Stimulated activated CD8-positive, alpha-beta memory T cell treated with anti-CD3 and anti-CD28 coated beads, Interleukin-15, amount 100 ng/mL, for 4 hours (primary cell): Measurements from ENCODE around the gene CD55.

Experiments used
- DNase-seq, 2 donors: peaks; one replicate each; pipeline ENCODE4 v3.0.0-alpha.2; 2020; ENCODE audit warnings: low read depth in 2 of 2

Gene CD55

GRCh38 chr1:207362962-207363860, 41.7 kb downstream of the CD55 start:
- DNase-seq, result no peak

DNA sequence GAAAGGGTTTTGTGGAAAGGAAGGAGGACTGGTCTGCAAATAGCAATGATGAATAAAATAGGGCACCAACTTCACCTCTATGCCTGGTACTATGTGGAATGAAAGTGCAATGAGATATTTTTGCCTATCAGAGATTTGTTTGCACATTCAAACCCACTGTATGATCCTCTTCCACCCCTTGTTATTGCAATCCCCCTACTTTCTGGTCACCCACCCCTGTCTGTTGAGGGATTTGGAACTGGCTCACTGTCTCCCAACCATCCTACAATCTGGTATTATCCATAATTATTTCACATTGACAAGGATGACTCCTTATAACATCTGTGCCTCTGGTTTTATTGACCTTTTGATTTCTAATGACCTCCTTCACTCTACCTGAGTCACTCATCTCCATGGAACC, 42.4 kb downstream of the CD55 start:
- DNase-seq, result no peak

DNA sequence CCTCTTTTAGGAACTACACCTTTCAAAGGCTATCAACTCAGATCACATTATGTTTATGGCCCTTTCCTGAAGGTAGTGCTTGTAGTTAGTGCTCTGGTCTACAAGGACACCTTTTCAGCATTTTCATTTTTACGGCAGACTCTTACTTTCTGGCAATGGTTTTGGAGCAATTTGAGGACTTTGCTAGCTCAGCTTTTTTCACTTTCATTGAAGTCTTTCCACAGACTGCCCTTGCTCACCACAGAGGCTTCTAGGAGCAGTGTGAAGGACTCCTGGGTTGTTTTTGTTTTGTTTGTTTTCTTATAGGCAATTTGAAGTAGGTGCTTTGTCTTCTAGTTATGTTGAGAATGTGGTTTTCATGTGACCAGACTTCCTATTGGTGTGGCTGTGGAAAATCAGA, 43.1 kb downstream of the CD55 start:
- DNase-seq, result no peak

GRCh38 chr1:207365063-207365462, 43.6 kb downstream of the CD55 start:
- DNase-seq, result no peak

DNA sequence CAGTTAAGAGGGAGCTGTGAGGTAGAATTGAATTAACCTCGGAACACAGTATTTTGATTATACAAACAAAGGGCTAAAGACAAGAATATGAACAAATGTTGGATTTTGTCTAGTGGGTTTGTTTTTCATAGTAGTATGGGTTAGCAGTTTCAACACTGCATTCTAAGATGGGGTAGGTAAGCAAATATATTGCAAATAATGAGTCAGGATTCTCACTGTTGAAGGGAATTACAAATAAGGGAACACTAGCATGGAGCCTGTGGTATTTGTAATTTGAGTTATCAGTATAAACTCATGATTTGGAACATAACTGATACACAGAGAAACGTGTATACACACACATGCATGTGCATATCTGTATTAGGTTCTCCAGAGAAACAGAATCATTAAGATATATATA, 44.5 kb downstream of the CD55 start:
- no peak for DNase-seq

DNA sequence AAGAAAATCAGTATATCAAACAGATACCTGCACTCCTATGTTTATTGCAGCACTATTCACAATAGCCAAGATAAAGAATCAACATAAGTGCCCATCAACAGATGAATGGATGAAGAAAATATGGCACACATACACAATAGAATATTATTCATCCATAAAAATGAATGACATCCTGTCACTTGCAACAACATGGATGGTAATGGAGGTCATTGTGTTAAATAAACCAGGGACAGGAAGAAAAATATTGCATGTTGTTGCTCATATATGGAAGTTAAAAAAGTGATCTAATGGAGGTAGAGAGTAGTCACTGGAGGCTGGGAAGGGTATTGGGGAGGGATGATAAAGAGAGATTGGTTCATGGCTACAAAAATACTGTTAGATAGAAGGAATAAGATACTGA, 67.2 kb downstream of the CD55 start:
- DNase-seq, result no peak

DNA sequence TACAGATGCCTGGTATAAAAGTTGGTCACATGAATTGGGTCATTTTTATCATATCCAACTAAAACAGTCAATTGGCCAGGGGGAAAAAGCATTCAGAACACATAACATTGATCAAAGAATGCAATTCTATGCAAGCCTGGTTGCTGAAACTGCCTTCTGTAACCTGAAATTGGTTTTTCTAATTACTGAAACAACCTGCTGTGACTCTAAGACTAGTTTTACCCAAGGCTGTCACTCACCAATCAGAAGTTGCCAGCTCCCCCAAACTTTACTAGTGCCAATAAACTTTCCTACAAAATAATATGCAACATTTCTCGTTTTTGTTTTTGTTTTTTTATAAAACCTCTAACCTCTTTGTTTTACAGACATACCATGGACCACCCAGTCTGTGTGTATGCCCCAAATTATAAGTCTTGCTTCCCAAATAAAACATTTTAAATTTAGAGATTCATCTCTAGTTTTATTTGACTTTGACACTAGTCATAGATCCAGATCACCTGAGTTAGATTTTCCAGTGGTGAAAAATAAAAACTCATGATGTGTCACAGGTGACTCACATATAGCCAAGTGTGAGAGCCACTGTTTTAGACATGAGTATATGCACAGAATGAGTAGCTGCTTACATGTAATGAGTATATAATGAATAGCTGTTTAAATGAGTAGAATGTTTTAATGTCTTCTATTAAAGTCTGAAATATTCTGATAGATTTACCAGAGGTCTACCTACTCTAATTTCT, 68.4 kb downstream of the CD55 start:
- no peak for DNase-seq

- DNase-seq, result no peak
Observed at GRCh38 chr1:207393610-207394009, 72.1 kb downstream of the CD55 start.

DNA sequence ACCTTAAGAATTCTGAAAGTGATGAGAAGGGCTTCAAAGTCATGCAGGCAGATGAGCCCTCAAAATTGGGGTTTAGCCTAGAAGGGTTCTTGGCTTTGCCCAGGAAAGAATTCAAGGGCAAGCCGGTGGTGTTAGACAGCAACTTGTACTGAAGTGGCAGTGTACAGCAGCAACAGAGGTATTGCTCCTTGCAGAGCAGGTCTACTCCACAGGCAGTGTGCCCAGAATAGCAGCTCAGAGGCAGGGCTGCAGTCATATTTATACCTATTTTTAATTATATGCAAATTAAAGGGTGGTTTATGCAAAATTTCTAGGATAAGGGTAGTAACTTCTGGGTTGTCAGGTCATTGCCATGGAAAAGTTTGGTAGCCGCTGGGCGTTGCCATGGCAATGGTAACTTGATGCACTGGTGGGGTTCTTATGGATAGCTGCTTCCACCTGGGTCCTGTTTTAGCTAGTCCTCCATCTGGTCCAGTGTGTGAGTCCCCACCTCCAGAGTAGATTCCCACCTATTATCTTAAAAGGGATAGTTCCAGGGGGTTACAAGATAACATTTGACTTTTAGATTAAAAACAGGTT, 74.8 kb downstream of the CD55 start:
- no peak for DNase-seq

GRCh38 chr1:207397525-207397926, 76.0 kb downstream of the CD55 start:
- no peak for DNase-seq

DNA sequence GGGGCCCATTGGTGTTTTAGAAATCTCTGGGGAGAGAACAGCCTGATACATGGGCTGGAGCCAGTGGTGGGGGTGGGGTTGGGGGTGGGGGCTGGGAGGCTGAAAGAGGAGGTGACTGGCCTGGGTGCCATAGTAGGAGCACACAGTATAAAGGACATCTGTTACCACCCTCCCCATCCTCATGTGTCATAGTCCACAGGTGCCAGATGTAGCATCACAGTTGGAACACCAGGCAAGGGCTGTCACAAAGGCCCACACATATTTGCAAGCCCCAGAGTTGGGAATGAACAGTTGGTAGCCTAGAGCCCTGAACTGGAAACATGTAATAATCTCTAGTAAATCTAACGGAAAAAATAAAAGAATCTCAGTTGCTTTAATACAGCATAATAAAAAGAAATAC, 77.5 kb downstream of the CD55 start:
- DNase-seq, result no peak

DNA sequence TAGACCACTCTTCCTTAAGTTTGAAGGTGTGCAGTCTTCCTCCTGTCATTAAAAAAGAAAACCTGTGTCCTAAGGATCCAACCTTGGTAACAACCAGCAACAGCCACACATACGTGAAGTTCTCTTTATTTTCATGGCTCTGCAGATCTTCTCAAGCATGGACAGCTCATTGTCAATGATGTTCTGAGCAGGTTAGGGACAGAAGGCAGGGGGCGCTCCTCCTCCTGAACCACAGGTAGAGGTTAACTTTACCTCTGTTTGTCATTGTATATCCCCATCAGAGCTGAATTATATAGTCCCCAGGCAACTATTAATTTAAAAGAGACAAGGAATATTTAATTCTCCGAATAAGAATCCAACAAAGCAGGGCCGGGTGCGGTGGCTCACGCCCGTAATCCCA, 80.1 kb downstream of the CD55 start:
- DNase-seq, result no peak

DNA sequence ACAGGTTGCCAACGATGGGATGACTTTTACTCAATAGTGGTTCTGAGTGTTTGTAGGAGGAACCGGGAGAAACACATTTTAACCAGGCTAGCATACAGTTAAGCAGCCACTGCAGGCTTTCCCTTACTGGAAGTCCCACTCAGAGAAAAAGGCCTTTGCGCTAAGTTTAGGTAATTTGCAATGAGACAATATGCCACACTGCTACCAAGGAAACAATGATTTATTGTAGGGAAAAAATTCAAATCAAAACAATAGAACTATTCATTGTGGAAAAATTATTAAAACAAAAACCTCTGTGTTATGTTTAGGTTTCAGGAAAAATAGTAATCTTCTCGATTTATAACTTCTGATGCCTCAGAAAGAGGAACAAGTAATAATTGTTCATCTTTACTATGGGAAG, 81.3 kb downstream of the CD55 start:
- no peak for DNase-seq

- DNase-seq, result no peak
Observed at GRCh38 chr1:207404849-207405525, 83.5 kb downstream of the CD55 start.

DNA sequence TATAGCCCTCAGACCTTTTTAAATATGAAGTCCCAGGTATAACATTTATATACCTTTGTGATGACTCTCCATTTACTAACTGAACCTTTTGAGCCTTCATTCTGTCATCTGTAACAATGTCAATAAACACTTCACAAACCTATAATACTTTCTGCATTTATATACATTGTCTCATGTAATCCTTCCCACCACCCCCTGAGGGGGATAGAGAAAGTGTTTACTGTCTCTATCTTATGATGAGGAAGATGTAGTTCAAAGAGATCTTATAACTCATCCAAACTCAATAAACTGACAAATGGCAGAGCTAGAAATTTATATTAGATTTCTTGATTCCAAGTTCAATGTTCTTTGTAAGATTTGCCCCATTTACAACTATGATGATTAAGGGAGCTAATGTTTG, 84.3 kb downstream of the CD55 start:
- no peak for DNase-seq

DNA sequence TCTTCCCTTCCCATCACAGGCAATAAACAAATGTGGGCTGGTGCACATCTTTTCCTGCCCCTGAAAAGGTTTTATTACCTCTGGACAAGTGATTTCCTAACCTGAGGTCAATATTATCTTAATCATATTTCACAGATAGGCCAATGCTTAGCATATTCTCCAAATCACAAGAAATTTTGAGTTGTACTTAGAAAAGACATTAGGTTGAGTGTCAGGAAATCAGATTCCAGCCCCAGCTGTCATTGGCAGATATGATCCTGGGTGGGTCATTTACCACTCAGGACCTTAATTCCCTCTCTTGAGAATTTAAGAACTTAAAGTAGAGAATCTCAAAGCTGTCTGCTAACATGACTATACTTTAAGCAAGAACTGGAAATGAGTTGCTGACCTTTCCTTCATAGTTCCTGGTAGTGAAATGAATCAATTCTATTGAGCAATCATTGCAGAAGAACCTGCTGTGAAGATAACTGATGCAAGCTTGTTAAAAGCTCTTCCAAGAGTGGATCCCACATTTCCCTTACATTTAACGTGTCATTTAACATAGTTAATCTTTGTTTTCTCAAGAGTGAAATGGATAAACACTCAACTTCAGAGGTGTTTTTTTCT, 86.3 kb downstream of the CD55 start:
- DNase-seq, result no peak
